ENCODE measurements around the gene RXRA.

RXRA gene

DNA sequence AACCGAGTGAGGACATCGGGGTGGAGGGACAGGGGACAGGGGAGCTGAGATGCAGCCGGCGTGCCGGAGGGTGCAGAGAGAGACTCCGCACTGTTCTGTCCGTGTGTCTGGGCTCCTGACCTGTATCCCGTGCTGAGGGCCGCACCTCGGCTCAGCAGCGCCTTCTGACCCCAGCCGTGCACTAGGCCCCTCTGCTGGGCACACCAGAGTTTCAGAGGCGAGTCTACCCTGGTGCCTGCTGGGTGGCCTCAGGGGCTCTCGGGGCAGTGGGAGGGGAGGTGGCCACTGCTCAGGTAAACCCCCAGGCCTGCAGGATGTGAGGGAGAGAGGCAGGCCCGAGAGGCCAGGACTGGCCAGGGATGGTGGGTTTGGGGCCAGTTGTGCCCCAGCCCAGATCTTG is 100.2 kb downstream of the RXRA start:
- H3K4me1 ChIP-seq (ENCODE audit: control insufficient read depth, low read depth, low read length), result no peaks in the 10 kb centered on the region
- no peak overlapping the region for H3K4me3 ChIP-seq (ENCODE audit: low read length)
- H3K27ac ChIP-seq (ENCODE audit: low read length), result no peak overlapping the region
- H3K27me3 ChIP-seq (ENCODE audit: control insufficient read depth, insufficient read depth, low read length), result no peaks in the 10 kb centered on the region
- H3K36me3 ChIP-seq (ENCODE audit: control insufficient read depth, low read depth, low read length), result no peaks in the 10 kb centered on the region
- H3K9me3 ChIP-seq (ENCODE audit: control insufficient read depth, low read depth, low read length), result no peaks in the 10 kb centered on the region
- no peak overlapping the region for H3K9ac ChIP-seq (ENCODE audit: low read length)

DNA sequence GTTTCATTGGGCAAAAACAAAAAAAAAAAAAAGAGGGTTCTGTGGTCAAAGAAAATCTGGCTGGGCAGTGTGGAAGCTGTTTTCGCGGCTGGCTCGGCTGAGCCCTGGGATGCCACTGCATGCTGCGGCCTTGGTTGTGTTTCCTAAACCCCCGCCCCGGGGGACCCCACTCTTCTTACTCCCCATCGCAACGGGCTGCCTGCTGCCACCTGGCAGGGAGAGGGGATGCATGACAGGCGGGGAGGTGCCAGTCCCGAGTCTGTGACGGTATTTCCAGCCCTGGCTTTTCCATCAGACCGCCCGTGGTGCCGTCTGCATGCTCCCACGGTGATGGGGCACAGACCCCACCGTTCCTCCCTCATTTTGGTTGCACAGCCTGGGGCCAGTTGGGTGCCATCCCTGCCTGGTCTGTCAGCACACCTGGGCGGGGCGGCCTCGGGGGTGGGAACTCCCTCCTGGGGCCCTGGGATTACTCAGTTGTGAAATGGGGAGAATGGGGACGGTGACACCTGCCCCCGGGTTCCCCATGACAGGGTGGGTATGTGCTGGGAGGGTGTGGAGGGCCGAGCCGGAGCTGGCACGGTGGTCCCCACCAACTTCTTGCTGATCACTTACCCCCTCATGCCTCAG is 101.0 kb downstream of the RXRA start:
- H3K27me3 ChIP-seq (ENCODE audit: control insufficient read depth, insufficient read depth, low read length), result no peaks in the 10 kb centered on the region
- no peaks in the 10 kb centered on the region for H3K9me3 ChIP-seq (ENCODE audit: control insufficient read depth, low read depth, low read length)
- H3K36me3 ChIP-seq (ENCODE audit: control insufficient read depth, low read depth, low read length), result no peaks in the 10 kb centered on the region
- no peak overlapping the region for H3K9ac ChIP-seq (ENCODE audit: low read length)
- no peaks in the 10 kb centered on the region for H3K4me1 ChIP-seq (ENCODE audit: control insufficient read depth, low read depth, low read length)
- no peak overlapping the region for H3K27ac ChIP-seq (ENCODE audit: low read length)
- no peak overlapping the region for H3K4me3 ChIP-seq (ENCODE audit: low read length)

DNA sequence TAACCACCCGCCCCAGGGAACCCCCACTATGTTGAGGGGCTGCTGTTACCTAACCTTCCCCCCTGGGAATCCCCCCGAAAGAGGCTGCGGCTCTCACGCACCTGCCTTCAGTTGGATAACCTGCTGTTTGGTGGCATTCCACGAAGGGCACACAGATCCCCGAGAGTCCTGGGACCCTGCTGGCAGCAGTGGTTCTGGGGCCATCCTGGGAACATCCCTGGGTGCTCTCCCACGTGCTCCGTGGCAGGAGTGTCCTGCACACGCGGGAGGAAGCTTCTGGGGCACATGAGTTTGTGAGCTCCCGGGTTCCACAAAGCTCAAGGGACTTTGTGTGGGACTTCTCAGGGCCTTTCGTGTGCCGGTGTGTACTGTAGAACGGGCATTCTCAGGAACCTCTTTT is 102.3 kb downstream of the RXRA start:
- H3K9me3 ChIP-seq (ENCODE audit: control insufficient read depth, low read depth, low read length), result no peaks in the 10 kb centered on the region
- no peak overlapping the region for H3K27ac ChIP-seq (ENCODE audit: low read length)
- no peaks in the 10 kb centered on the region for H3K27me3 ChIP-seq (ENCODE audit: control insufficient read depth, insufficient read depth, low read length)
- H3K4me1 ChIP-seq (ENCODE audit: control insufficient read depth, low read depth, low read length), result no peaks in the 10 kb centered on the region
- no peak overlapping the region for H3K9ac ChIP-seq (ENCODE audit: low read length)
- no peaks in the 10 kb centered on the region for H3K36me3 ChIP-seq (ENCODE audit: control insufficient read depth, low read depth, low read length)
- no peak overlapping the region for H3K4me3 ChIP-seq (ENCODE audit: low read length)

DNA sequence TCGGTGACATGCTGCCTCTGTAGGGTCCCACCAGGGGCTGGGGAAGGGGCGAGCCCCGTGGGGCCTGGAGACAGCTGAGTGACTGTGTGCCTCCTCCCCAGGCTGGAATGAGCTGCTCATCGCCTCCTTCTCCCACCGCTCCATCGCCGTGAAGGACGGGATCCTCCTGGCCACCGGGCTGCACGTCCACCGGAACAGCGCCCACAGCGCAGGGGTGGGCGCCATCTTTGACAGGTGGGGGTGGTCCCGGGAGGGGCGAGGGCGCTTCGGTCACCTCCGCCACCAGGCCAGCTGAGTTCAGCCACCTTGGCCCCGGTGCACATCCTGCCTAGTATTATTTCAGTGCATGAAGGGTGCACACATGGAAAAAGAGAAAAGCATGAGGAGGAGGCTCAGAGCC is 102.8 kb downstream of the RXRA start:
- no peaks in the 10 kb centered on the region for H3K9me3 ChIP-seq (ENCODE audit: control insufficient read depth, low read depth, low read length)
- no peak overlapping the region for H3K27ac ChIP-seq (ENCODE audit: low read length)
- H3K4me1 ChIP-seq (ENCODE audit: control insufficient read depth, low read depth, low read length), result no peaks in the 10 kb centered on the region
- no peaks in the 10 kb centered on the region for H3K27me3 ChIP-seq (ENCODE audit: control insufficient read depth, insufficient read depth, low read length)
- no peak overlapping the region for H3K4me3 ChIP-seq (ENCODE audit: low read length)
- H3K9ac ChIP-seq (ENCODE audit: low read length), result no peak overlapping the region
- no peaks in the 10 kb centered on the region for H3K36me3 ChIP-seq (ENCODE audit: control insufficient read depth, low read depth, low read length)

DNA sequence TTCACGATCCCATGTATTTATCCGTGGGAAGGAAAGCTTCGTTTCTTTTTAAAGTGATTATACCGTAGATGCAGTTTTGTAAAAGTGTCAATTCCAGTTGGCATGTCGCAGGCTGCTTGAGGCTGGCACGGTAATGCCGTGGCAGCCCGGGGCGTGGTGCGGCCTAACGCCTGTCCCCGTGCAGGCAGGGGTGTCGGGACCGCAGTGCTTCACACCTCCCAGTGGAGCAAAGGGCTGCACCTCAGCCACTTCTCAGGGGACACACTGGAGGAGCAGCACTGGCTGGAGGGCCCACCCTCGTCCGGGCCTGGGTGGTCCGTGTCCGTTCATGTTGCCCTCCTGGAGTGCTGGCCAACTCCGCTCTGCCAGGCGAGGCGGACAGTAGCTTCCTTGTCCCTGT is 103.2 kb downstream of the RXRA start:
- Histone ChIP-seq H3K27ac (ENCODE audit: low read length) (no peak overlapping the region), H3K4me1 (ENCODE audit: control insufficient read depth, low read depth, low read length) (no peaks in the 10 kb centered on the region), H3K27me3 (ENCODE audit: control insufficient read depth, insufficient read depth, low read length) (no peaks in the 10 kb centered on the region), H3K4me3 (ENCODE audit: low read length) (no peak overlapping the region), H3K9me3 (ENCODE audit: control insufficient read depth, low read depth, low read length) (no peaks in the 10 kb centered on the region), H3K36me3 (ENCODE audit: control insufficient read depth, low read depth, low read length) (peaks cover 3% of the 10 kb centered on the region), H3K9ac (ENCODE audit: low read length) (no peak overlapping the region)

DNA sequence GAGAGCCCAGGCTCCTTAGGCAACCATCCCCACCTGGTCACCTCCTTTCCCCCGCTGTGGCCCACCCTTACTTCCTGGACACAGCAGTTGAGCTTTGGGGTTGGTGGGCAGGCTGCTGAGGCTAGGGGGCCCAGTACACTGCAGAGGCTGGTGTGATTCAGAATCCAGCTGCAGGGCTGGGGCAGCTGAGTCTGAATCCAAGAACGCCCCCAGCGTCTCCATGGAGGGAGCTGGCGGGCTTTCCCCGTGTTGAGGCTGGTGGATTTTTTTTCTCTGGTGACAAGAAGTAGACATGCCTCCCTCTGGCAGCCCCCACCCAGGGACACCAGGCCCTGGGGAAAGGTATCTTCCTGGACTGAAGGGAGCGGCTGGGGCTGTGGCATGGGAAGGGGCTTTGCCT is 104.8 kb downstream of the RXRA start:
- Histone ChIP-seq H3K9ac (ENCODE audit: low read length) (no peak overlapping the region), H3K4me3 (ENCODE audit: low read length) (no peak overlapping the region), H3K4me1 (ENCODE audit: control insufficient read depth, low read depth, low read length) (no peaks in the 10 kb centered on the region), H3K9me3 (ENCODE audit: control insufficient read depth, low read depth, low read length) (no peaks in the 10 kb centered on the region), H3K36me3 (ENCODE audit: control insufficient read depth, low read depth, low read length) (peaks cover 3% of the 10 kb centered on the region), H3K27me3 (ENCODE audit: control insufficient read depth, insufficient read depth, low read length) (no peaks in the 10 kb centered on the region), H3K27ac (ENCODE audit: low read length) (no peak overlapping the region)

DNA sequence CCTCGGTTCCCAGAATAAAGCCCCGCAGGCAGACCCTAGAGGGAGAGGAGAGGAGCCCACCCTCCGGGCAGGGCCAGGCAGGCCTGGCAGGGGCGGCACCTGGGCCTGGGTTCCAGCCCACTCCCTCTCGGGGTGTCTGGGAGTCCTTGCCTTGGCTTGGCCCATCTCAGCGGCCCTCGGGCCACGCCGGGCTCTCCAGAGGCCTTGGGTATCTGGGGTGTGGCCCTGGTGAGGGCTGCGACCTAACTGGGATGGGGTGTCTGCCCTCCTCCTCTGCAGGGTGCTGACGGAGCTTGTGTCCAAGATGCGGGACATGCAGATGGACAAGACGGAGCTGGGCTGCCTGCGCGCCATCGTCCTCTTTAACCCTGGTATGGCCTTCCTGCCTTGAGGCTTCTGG is 105.4 kb downstream of the RXRA start:
- Histone ChIP-seq H3K9me3 (ENCODE audit: control insufficient read depth, low read depth, low read length) (no peaks in the 10 kb centered on the region), H3K27ac (ENCODE audit: low read length) (no peak overlapping the region), H3K4me1 (ENCODE audit: control insufficient read depth, low read depth, low read length) (no peaks in the 10 kb centered on the region), H3K4me3 (ENCODE audit: low read length) (no peak overlapping the region), H3K9ac (ENCODE audit: low read length) (no peak overlapping the region), H3K36me3 (ENCODE audit: control insufficient read depth, low read depth, low read length) (peaks cover 3% of the 10 kb centered on the region), H3K27me3 (ENCODE audit: control insufficient read depth, insufficient read depth, low read length) (no peaks in the 10 kb centered on the region)

DNA sequence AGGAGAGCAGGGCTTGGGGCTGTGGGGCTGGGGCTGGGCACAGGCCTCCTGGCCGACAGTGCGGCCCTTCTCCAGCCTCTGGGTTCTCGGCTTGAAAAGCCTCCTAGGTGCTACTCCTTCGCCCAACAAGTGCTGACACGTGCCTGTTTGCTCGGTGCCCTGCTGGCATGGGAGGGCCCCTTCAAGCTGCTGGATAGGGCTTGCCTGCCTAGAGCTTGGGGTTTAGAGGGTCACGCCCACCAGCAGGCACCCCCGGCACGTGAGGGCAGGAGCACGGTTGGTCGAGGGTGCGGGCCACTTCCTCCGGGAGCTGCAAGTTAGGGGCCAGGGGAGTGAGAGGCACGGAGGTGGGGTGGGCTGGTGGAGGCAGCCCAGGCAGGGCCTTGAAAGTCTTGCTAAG is 106.2 kb downstream of the RXRA start:
- Histone ChIP-seq H3K27ac (ENCODE audit: low read length) (no peak overlapping the region), H3K4me3 (ENCODE audit: low read length) (no peak overlapping the region), H3K9ac (ENCODE audit: low read length) (no peak overlapping the region), H3K4me1 (ENCODE audit: control insufficient read depth, low read depth, low read length) (no peaks in the 10 kb centered on the region), H3K9me3 (ENCODE audit: control insufficient read depth, low read depth, low read length) (no peaks in the 10 kb centered on the region), H3K27me3 (ENCODE audit: control insufficient read depth, insufficient read depth, low read length) (no peaks in the 10 kb centered on the region), H3K36me3 (ENCODE audit: control insufficient read depth, low read depth, low read length) (peaks cover 3% of the 10 kb centered on the region)

DNA sequence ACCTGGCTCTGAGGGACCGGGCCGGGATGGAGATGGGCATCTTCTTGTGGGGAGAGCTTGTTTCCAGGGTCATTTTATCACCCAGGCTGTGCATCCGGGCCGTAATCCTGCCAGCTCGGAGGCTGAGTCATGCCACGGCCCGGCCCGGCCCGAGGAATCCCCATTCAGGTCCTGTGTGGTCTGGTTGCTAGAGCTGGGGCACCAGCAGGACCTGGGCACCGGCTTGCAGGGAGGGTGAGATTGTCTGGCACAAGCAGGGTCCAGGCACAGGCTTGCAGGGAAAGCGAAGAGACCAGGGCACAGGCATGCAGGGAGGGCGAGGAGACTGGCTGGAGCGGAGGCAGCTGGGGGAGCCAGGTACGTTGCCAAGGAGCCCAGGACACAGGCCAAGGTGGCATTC is 106.8 kb downstream of the RXRA start:
- Histone ChIP-seq H3K4me3 (ENCODE audit: low read length) (no peak overlapping the region), H3K4me1 (ENCODE audit: control insufficient read depth, low read depth, low read length) (no peaks in the 10 kb centered on the region), H3K9ac (ENCODE audit: low read length) (no peak overlapping the region), H3K36me3 (ENCODE audit: control insufficient read depth, low read depth, low read length) (peaks cover 3% of the 10 kb centered on the region), H3K27ac (ENCODE audit: low read length) (no peak overlapping the region), H3K9me3 (ENCODE audit: control insufficient read depth, low read depth, low read length) (no peaks in the 10 kb centered on the region), H3K27me3 (ENCODE audit: control insufficient read depth, insufficient read depth, low read length) (no peaks in the 10 kb centered on the region)

DNA sequence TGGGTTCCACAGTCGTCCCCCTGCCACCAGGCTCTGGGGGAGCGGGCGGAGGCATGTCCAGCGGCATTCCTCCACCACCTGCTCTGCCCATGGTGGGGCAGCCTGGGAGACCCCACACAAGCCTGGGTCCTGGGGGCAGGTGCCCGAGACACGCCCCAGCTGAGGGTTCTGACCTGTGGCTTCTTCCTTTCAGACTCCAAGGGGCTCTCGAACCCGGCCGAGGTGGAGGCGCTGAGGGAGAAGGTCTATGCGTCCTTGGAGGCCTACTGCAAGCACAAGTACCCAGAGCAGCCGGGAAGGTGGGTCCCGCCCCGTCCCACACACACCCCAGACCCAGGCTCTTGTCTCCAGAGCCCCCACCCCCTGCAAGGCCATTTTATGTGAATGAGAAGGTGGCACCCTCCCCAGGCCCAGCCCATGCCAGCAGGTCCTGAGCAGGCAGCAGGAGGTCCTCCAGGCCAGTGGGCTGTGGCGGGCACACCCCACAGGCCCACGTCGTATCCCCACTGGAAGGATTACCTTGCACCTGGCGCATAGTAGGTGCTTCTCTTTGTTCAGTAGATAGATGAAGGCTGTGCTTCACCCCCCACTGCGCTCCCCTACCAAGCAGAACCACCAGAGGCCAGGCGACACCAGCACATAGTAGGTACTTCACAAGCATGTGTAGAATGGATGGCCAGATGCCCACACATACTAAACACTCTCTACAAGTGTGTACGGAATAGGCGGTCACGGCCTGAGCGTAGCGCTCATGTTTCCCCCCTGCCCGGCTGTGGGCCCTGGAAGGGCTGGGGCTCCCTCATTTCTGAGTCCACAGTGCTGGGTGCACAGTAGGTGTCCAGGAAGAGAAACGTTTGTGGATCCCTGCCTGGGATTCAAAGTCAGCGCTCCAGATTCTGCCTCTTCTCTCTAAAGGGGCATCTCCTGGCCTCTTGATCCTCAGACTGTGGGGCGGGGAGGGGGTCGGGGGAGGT is 107.9 kb downstream of the RXRA start:
- H3K36me3 ChIP-seq (ENCODE audit: control insufficient read depth, low read depth, low read length), result peaks cover 3% of the 10 kb centered on the region
- no peak overlapping the region for H3K27ac ChIP-seq (ENCODE audit: low read length)

DNA sequence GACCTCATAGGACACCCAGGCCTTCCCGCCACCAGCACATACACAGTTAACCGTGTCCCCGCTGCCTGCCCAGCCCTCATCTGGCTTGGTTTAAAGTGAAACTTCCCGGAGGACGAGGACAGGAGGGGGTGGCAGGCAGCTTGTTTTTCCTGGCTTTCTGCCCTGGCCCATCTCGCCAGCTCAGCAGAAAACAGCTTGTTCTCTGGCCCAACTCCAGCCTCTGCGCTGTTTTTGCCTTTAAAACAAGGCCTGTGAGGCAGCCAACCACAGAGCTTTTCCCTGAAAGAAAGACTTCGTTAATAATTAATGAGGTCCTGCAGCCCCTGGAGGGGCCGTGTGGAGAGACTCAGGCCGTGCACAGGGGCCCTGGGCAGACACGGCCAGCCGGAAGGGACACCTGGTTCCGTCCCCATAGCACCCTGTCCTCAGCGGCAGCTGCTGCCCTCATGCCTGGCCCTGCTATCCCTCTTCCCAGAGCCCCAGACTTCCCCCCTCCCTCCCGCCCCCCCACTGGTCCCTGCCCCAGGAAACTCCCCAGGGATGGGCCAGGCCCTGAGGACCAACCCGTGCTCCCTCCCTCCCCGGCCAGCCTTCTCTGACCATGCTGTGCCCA is 108.7 kb downstream of the RXRA start:
- Histone ChIP-seq H3K27me3 (ENCODE audit: control insufficient read depth, insufficient read depth, low read length) (no peaks in the 10 kb centered on the region), H3K4me1 (ENCODE audit: control insufficient read depth, low read depth, low read length) (no peaks in the 10 kb centered on the region), H3K9ac (ENCODE audit: low read length) (no peak overlapping the region), H3K27ac (ENCODE audit: low read length) (no peak overlapping the region), H3K36me3 (ENCODE audit: control insufficient read depth, low read depth, low read length) (peaks cover 3% of the 10 kb centered on the region), H3K9me3 (ENCODE audit: control insufficient read depth, low read depth, low read length) (no peaks in the 10 kb centered on the region), H3K4me3 (ENCODE audit: low read length) (no peak overlapping the region)

More for the DNA sequence above, 107.9 kb downstream of the RXRA start:
- Histone ChIP-seq H3K4me1 (ENCODE audit: control insufficient read depth, low read depth, low read length) (no peaks in the 10 kb centered on the region), H3K9me3 (ENCODE audit: control insufficient read depth, low read depth, low read length) (no peaks in the 10 kb centered on the region), H3K27me3 (ENCODE audit: control insufficient read depth, insufficient read depth, low read length) (no peaks in the 10 kb centered on the region), H3K4me3 (ENCODE audit: low read length) (no peak overlapping the region), H3K9ac (ENCODE audit: low read length) (no peak overlapping the region)

Data from iPS-18a (cell line).